HG02973 (cell line): Measurements from ENCODE around the gene SNAPC2.
"Not testable (repeated sequence)": the region's sequence is repeated elsewhere in the genome, so short reads cannot be mapped to it uniquely, and the experiment has no call there.

Source experiments
- ATAC-seq: cut with Tn5 transposase; IDR thresholded peaks from one replicate; pipeline ENCODE4 v1.9.1; 2021; ENCODE audit warnings: moderate library complexity; ENCODE audit not compliant: unreplicated experiment

SNAPC2 gene

DNA sequence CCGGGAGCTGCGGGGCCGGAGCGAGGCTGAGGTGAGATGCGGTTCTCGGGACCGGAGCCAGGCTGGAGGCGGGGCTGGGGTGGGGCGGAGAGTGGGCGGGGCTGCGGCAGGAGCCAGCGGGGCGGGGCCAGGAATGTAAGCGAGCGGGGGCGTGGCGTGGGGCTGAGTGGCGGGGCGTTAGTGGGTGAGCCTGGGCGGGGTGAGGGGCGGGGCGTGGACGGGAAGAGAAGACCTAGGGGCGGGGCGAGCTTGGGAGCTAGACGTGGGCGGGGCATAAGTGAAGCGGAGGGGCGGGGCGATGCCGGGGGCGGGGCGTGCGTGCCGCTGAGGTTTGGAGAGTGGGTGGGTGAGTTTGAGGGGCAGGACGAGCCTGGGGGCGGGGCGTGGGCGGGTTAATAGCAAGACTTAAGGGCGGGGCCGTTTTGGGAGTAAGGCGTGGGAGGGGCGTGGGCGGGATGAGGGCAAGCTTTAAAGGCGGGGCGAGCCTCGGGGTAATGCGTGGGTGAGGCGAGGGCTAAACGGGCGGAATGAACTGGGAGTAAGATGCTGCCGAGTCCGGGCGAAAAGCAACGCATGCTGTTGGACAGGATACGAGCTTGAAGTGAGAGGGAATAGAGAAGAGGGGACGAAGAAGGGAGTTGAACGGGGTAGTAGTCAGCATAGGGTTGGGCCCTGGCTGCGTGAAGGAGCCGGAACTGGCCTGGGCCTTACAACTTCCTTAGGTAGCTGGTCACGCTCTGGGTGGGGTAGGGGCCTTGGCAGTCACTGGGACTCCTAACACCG, 572 bp downstream of the SNAPC2 start:
- ATAC-seq = peak; percentile 31

DNA sequence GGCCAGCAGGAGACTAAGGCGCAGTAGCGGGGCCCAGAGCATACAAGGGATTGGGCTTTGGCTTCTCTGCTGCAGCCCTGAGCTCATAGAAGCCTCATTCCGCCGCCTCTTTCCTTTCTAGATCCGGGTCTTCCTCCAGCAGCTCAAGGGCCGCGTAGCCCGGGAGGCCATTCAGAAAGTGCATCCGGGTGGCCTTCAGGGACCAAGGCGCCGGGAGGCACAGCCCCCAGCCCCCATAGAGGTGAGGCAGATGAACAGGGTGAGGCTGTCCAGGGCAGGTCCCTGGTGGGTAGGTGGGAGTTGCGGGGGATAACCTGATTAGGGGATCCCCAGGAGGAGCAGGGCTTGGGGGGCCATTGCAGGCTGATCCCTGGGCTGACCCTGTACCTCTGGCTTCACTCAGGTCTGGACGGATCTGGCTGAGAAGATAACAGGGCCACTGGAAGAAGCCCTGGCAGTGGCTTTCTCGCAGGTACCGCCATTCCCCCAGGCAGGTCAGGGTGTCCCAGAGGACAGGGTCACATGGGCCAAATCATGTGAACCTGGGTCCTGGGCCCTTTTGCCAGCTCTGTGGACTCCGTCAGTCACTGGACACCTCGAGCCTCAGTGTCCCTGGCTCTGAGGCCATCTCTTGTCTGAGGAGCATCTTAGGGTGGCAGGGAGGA, 1.3 kb downstream of the SNAPC2 start:
- no peak for ATAC-seq

DNA sequence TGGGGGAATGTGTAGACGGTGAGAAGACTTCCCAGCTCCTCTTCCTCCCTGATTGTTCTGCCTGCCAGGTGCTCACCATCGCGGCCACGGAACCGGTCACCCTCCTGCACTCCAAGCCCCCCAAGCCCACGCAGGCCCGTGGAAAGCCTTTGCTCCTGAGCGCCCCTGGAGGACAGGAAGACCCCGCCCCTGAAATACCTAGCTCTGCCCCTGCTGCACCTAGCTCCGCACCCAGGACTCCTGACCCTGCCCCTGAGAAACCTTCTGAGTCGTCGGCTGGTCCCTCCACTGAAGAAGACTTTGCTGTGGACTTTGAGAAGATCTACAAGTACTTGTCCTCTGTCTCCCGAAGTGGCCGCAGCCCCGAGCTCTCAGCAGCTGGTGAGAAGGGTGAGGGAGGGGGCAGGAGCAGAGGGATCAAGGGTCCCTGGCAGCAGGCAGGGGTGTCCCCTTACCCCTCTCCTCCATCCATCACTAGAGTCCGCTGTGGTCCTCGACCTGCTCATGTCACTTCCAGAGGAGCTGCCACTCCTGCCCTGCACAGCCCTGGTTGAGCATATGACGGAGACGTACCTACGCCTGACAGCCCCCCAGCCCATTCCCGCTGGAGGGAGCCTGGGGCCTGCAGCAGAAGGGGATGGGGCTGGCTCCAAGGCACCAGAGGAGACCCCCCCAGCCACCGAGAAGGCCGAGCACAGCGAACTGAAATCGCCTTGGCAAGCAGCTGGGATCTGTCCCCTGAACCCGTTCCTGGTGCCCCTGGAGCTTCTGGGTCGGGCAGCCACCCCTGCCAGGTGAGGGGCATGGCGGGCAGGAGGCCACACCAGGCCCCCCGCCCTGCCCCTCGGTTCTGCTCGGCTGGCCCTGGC, 2.1 kb downstream of the SNAPC2 start:
- no peak for ATAC-seq

DNA sequence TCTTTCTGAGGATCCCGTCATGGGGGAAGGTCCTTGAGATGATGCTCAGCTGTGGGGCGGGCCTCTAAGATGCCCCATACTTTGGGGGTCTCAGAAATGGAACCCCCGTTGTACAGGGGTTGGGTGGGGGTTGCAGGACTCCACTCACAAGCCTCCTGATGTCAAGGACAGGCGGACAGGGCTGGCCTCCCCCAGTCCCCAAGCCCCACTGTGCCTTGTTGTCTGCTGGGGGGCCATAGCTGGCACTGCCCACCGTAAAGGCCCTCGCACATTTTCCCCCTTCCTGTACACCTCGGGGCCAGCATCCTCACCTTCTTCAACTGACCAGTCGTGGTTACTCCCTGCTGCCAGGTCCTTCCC, 2.7 kb downstream of the SNAPC2 start:
- no peak for ATAC-seq

GRCh38 chr19:7923295-7924191, 3.4 kb downstream of the SNAPC2 start:
- no peak for ATAC-seq

- ATAC-seq = no peak
Observed at GRCh38 chr19:7924241-7924640, 4.1 kb downstream of the SNAPC2 start.

GRCh38 chr19:7924651-7925170, 4.6 kb downstream of the SNAPC2 start:
- ATAC-seq = no peak

- no peak for ATAC-seq
Observed at GRCh38 chr19:7925171-7925851, 5.2 kb downstream of the SNAPC2 start.

- no peak for ATAC-seq
Observed at GRCh38 chr19:7926021-7926726, 6.0 kb downstream of the SNAPC2 start, which contains the start of gene CTXN1. Gene CTXN1, minus strand, starts transcription at chr19:7926135. Its CDS starts 597 bp downstream, at chr19:7925538.

DNA sequence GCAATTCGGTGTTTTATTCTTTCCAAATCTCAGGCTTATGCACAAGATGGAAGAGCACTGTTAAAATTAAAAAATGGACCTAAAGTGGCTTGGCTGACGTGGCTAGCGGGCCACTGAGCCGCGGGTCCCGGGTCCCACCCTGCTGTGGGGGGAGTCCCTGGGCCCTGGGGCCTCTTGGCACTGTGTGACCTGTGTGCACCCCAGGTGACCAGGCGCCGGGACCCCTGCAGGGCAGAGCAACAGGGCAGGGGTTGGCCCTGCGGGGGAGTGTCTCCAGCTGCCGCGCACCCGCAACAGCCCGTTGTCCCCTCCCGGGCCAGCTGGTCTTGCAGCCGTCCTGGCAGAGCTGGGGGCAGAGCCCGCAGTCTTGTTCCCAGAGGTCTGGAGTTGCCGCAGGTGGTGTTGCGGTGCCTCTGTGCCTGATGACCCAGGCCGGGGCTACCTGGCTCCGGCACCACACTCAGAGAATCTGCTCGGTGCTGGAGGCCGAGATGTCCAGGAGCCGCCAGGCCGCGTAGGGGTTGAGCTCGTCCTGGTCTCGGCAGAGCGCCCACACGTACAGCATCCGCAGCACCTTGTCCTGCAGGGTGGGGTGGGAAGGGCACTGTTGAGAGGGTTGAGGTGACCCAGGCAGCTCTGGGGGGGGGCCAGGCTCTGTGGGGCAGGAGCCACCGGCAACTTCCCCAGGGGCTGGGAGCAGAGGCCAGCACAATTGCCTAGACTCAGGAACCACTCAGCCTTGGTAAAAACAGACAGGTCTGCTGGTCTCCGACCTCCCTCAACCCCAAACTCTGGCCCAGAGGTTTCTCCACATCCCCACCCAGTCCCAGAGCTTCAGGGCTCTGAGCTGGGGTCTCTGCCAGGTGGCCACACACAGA, 6.8 kb downstream of the SNAPC2 start:
- no peak for ATAC-seq

DNA sequence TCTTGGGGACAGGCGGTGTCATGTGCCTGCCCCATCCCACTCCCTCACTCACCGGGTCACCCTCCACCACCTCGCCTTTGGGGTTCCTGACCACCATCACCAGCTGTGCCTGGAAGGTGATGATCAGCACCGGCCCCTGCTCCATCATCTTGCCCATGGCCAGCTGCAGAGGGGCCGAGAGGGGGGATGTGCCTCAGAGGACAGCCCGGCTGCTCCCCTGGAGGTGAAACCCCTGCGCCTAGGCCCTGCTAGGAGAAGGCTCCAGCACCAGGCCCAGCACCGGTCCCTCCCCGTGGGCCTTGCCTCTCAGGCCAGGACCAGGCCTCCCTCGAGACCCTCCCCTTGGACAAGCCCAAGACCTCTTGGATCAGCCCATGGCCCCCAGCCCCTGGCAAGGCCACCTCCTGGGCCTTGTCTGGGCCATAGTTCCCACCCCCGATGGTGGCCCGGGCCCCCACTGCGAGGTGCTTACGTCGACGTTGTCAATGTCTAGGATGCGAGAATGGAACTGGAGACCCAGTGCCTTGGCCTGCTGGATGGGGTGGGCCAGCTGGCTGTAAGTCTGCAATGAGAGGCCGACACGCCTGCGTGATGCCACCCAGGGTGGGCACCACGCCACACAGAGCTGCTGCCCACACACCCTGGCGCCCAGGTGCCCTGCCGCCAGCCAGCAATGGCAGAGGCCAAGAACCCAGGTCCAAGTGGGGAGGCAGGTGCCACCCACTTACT, 7.6 kb downstream of the SNAPC2 start:
- no peak for ATAC-seq

DNA sequence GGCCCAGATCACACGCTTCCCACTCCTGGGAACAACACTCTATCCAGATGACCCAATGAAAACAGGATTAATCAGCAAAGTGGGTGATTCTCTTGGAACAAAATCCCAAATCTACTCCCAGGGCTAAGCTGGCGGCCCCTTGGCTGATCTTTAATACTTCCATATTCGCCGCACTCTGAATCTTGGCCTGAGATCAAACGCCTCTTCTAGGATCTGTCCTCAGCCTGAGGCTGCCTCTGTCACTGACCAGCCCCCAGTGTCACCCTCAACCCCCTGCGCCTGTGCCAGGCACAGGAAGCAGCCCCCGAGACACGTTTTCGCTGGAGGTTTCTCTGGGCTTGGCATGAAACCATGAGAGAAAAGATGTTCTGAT, 8.2 kb downstream of the SNAPC2 start:
- no peak for ATAC-seq

- ATAC-seq = no peak
Observed at GRCh38 chr19:7928741-7929701, 8.9 kb downstream of the SNAPC2 start.

DNA sequence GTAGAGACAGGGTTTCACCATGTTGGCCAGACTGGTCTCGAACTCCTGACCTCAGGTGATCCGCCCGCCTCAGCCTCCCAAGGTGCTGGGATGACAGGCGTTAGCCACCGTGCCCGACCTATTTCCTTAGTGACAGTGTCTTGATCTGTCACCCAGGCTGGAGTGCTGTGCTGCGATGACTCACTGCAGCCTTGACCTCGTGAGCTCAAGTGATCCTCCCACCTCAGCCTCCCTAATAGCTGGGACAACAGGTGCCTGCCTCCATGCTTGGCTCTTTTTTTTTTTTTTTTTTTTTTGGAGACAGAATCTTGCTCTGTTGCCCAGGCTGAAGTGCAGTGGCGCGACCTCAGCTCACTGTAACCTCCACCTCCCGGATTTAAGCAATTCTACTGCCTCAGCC, 9.9 kb downstream of the SNAPC2 start:
- ATAC-seq = not testable (repeated sequence)

GRCh38 chr19:7930765-7931164, 10.6 kb downstream of the SNAPC2 start:
- ATAC-seq = no peak
